HUDEP-2 (cell line): ENCODE results near the gene ABO.
"Not testable (repeated sequence)": the region's sequence is repeated elsewhere in the genome, so short reads cannot be mapped to it uniquely, and the experiment has no call there.

ENCODE experiments used
- DNase-seq, 76 experiments: peaks; one replicate each; lab custom pipeline; 2025; ENCODE audit not compliant: unreplicated experiment in 76 of 76; lab: John Stamatoyannopoulos, UW

ABO gene

GRCh38 chr9:133228474-133229193, 46.4 kb downstream of the ABO start:
- DNase-seq: not testable (repeated sequence)

DNA sequence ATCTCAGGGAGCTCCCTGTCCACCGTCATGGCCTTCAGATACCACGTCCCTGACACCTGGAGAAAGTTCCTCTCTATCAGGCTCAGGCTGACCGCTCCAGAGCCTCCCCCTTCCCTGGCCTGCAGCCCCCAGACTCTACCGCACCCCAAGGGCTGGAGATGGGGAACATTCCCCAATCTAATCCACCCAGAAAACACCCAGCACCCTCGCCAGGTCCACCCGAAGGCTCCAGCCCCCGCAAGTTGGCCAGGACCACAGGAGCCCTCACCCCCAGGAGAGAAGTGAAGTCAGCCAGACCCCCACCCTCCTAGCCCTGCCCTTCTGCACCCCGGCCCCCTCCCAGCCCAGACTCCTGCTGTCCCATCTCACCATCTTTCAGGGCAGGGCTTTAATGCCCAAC, 47.0 kb downstream of the ABO start:
- not testable (repeated sequence) for DNase-seq

DNA sequence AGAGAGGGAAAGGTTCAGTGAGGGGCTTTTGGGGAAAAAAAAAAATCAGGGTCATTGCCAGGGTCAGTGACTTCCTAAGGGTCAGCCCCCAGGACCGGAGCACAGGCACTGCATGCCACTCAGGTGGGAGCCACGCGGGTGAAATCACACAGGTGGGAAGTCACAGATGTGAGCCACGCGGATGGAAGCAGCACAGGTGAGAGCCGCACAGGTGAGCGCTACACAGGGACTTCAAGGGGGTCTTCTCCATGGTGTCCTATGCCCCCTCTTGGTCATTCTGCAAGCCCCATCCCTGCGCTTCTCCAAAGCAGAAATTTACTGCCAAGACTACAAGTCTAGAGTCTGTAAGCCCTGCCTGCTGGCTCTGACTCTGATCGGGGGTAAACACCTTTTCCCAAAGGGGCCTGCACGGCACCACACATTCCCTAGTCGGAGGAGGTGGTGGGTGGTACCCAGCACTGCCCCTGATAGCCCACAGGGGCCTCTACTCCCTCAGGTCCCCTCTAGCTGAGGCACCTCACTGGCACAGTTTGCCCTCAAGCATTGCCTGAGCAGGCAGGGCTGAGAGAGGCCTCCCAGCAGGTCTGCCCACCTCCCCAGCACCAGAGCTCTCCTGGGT, 47.6 kb downstream of the ABO start:
- no peak for DNase-seq

DNA sequence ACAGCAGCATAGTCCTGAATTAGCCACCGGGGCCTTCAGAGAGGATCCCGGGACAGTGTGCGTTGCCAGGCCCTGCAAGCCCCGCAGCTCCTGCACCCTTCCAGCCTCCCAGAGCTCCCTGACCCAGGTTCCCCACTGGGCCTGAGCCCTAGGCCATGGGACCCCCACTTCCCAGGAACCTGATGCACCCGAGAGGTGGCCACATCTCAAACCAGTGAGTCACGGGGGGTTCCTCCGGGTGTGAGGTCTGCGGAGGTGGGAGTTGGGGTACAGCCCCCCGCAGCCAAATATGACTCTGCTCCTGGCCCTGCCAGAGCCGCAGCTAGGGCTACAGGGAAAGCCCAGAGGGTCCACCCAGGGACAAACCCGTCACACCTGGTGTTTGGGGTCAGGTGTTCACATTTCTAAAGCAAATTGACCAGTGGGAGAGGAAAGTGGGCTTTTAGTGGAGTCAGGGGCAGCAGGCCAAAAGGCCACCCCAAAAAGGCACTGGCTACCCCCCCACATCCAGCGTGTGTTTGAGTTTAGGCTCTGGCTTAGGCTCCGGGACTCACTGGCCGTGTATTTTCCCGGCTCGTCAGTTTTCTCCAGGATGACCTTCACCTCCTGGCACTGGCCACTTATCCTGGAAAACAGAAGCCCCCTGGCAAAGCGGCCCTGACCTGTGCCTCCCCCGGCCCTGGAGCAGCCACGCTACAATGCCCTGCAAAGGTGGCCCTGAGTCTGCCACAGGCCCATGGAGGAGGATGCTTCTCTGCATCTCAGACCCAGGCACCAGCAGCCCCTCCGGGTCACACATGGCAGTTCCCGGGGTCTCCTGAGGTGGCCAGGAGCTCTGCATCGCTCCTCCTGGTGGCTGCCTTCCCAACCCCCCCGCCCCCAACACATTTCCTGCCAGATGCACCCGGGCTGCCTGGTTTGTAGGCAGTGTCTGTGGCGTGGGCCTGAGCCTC, 48.5 kb downstream of the ABO start:
- no peak for DNase-seq

DNA sequence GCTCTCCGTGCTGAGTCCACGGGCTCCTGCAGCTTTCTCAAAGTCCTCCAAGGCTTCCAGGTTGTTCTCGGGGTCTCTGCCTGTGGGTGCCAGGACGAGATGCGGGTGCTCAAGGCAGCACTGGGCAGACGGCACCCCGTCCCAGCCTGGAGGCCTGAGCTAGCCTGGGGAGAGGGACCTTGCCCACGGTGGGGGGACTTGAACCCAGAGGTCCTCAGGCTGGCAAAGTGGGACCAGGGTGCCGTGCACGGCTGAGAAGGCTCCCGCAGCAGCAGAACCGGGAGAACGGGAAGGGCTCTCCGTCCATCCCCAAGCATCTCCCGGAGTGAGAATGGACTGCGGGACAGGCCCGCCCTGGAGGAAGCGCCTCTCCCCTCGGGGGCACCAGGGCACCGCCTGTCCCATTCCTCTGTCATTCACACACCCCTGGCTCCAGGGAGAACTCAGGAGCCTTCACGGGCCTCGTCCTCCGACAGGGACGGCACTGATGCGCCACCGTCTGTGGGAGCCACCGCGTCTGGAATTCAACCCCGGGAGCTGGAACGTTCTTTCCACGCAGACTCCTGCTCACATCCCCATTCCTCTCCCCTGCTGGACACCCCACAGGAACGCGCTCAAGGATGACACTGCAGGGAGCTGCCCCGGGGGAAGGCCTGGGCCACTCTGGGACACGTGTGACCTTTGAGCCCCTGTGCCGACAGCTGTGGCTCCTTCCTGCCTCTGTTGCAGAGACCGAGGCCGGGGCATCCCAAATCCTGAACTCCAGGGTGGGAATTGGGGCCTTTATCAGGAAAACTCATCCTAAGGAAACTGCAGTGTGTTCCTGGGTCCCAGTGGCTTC, 49.6 kb downstream of the ABO start:
- no peak for DNase-seq

- DNase-seq: no peak
Observed at GRCh38 chr9:133224762-133225161, 50.2 kb downstream of the ABO start.

DNA sequence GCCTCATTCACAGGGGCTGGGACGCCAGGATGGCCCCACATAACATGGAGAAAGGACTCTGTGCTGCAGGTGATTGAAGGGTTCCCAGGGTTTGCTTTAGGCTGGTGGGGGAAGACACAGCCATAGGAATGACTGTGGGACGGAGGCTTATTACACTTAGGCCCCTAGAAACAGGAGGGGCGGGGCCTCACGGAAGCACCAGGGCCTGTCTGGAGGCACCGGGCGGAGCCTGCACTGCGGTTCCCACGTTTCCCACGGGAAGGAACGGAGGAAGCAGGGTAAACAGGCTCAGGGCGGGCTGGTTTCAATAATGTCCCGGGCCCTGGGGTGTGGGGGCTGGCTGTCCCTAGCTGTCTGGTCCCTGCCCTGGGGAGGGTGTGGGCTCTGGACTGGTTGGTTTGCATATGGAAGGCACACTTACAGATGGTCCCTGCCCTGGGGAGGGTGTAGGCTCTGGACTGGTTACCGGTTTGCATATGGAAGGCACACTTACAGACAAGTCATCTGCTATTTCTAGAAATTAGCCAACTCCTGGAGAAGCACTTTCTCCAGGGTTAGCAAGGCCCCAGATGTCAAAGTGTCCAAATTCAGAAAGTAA, 51.7 kb downstream of the ABO start:
- not testable (repeated sequence) for DNase-seq

DNA sequence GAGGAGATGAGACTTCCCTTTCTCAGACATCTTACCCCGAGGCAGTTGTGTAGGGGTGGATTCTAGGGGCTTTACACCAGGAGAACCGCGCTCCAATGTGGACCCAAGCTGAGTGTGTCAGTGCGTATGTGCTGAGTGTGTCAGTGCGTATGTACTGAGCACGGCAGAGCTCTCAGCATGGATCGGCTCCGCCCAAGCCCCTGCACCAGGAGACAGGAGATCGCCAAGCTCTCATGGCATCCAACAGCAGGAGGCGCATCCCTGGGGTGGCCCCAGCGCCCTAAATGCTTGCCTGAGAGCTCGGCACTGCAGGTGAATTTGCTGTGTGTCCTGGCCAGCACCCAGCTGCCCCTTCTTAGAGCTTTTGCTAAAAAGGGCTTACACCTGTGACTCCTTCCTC, 53.0 kb downstream of the ABO start:
- not testable (repeated sequence) for DNase-seq

GRCh38 chr9:133221177-133221809, 53.7 kb downstream of the ABO start:
- no peak for DNase-seq

DNA sequence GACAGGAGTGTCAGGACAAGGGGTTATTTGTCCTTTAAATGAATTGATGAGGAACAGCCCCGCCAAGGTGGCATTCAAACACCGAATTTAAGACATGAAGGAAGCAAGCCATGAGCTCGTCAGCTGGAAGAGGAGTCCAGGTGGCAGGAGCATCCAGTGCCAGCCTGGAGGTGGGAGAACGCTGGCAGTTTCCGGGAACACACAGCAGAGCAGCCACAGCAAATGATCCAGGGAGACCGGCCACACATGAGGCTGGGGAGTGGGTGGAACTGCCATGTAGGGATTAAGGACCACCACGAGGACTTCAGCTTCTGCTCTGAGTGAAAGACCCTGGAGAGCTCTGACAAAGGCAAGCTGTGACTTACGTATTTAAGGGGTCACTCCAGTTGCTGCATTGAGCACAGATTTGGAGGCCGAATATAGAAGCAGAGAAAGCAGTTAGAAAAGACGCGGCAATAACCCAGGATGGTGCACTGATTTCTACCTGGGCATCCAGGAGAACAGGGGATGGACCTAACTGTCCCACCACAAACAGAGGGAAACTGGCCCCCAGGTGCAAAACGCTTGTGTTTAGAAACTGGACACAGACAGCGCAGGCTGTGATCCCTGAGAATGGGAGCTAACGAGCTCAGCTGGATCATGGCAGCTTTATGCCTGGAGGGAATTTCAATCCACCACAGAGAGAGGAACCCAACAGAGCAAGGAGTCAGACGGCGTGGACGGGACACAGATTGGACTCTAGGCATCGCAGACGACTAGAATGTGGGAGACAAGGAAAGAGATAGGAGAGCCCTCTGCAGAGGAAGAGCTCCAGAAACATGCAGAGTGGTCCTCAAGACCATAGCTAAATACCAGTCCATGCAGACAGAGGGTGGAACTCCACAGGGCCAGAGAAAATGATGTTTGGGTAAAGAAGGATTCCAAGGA, 56.7 kb downstream of the ABO start:
- DNase-seq: not testable (repeated sequence)

GRCh38 chr9:133217333-133217988, 57.5 kb downstream of the ABO start:
- not testable (repeated sequence) for DNase-seq

DNA sequence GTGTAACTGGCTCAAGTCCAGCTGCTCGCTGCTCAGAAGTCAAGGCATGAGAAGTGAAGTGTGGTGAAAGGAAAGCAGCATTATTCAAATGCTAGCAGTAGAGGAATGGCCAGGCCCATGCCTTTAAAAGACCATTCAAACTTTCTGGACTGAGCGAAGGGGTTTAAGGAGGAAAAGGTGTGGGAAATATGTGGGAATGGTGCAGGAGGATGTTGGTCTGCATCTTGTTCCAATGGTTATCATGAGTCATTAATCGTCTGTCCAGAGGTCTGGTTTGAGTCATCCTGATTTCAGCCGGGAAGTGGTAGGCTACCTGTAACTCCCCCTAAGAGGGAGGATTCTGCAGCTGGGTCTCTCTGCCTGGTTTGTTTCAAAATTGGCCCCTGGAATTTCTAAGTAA, 60.7 kb downstream of the ABO start:
- DNase-seq: not testable (repeated sequence)

GRCh38 chr9:133210609-133211008, 64.4 kb downstream of the ABO start:
- DNase-seq: no peak

DNA sequence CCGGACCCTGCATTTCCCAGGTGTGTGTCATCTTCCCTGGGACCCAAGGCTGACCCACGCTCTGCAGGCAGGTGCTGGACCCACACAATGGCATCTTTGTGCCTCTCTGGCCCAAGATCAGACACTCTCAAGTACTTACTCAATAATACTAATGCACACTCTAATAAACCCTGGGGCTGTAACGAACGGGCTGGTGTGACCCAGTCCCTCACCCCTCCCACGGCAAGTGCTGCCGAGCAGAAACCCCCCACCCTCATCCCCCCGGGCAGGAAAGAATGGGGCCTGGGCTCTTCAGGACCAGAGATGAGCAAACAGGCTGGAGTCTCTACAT, 64.8 kb downstream of the ABO start:
- DNase-seq: no peak

- not testable (repeated sequence) for DNase-seq
Observed at GRCh38 chr9:133209327-133210201, 65.4 kb downstream of the ABO start.

DNA sequence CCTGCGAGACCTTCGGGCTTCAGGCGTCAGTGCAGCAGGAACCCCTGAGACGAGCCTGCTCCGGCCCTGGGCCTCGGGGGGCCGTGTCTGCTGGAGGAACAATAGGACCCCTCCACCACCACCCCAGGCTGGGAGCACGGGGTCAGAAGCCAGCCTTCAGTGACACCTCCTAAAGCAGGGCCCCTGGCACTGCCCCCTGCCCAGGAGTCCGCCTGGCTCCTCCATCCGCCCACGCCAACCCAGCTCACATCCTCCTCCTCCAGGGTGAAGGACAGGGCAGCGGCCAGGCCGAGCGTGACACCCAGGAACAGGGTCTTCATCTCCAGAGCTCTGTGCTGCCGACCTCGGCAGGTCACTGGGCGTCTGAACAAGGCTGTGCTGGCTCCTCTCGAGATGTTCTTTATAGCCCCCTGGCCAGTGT, 66.1 kb downstream of the ABO start, which contains the start of gene OBP2B:
Gene OBP2B (minus strand): TSS at position 371 of the 421 bp plus-strand sequence. CDS start 51 bp downstream, at position 320.
- DNase-seq: not testable (repeated sequence)
